KOPT-K1 (cell line): ENCODE results near the gene ZFPM1.
"Not testable (repeated sequence)": the region's sequence is repeated elsewhere in the genome, so short reads cannot be mapped to it uniquely, and the experiment has no call there.

ENCODE experiments used
- H3K27ac ChIP-seq: fragments of 200-600 bp; sonication (generic); 2 replicates; pipeline ENCODE4 v1.5.1; 2016; ENCODE audit warnings: antibody characterized with exemption, mild to moderate bottlenecking, low read depth, low read length; ENCODE audit not compliant: poor library complexity, severe bottlenecking
- H3K36me3 ChIP-seq: fragments of 200-600 bp; sonication (generic); 2 replicates; pipeline ENCODE4 v1.5.1; 2017; ENCODE audit warnings: antibody characterized with exemption, mild to moderate bottlenecking, low read length, moderate library complexity; ENCODE audit not compliant: insufficient read depth
- H3K9me3 ChIP-seq: fragments of 200-600 bp; sonication (generic); 2 replicates; pipeline ENCODE4 v1.5.1; 2017; ENCODE audit warnings: antibody characterized with exemption, low read length, mild to moderate bottlenecking; ENCODE audit not compliant: insufficient read depth, poor library complexity, severe bottlenecking

ZFPM1 gene

DNA sequence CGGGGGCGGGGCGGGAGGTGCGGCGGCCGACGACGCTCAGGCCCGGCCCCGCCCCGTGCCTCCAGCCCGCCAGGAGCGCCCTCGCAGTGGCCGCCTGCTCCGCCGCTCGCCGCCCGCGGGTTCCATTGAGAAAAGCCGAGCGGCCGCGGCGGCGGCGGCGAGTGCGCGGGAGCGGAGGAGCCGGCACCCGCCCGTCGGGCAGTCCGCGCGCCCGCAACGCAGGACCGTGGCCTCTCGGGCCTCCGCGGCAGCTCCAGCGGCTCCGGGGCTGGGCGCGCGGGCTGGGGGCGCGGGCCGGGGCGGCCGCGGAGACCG lies at the start of gene ZFPM1:
Gene ZFPM1 (plus strand): TSS at position 64 of the 315 bp plus-strand sequence. CDS start 359 bp downstream, outside the sequence.
- Histone ChIP-seq H3K9me3 (no peaks in the 10 kb centered on the region), H3K36me3 (no peaks in the 10 kb centered on the region), H3K27ac (peak within 1 kb of the TSS; percentile 34)

DNA sequence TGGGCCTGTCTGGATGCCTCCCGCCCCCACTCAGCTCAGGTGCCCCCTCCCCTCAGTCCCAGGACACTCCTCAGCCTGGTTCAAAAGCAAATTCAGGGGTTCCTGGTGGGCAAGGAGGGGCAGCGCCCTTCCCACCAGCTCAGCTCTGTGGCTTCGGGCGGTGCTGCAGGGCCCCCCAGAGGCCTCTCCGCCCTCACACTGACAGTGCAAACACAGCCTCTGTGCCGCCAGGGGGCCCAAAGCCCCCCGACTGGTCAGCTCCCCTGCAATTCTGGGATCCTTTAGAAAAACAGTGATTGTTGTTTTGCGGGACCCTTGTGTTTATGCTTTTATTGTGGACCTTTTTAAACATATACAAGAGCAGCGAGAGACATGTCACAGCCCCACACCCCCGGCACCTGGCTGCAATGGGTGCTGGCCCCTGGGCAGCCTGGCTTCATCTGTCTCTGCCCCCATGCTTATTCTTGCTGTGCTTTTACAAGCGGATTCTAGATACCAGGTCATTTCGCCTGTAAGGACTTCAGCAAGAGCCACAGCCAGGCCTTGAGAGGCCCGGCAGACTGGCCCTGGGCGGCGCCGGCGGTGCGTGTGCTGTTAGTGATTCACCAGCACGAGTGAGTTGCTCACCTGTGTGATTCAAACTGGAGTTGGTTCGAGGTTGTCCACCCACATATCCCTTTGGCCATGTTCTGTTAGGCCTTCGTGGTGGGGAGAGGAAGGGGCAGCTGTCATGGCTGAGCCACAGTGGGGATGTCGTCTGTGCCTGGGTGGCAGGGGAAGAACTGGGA lies 49.1 kb upstream of the ZFPM1 start:
- Histone ChIP-seq H3K27ac (no peak overlapping the region), H3K36me3 (no peaks in the 10 kb centered on the region), H3K9me3 (peaks cover 2% of the 10 kb centered on the region)

DNA sequence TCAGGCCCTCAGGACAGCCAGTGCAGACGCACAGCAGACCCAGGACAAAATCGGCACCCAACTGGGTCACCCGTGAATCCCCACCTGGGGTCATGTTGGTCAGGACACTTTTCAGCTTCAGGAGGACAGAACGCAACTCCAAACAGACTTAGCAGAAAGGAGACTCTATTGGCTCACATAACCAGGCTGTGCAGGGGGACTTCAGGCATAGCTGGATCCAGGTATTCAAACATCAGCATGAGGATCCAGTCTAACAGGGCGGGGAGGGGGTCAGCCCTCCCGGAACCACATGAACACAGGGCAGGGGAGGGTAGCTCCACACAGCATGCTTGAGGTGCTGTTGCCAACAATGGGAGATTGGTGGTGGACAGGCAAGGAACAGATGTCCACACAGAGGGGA lies 48.3 kb upstream of the ZFPM1 start:
- Histone ChIP-seq H3K9me3 (no peaks in the 10 kb centered on the region), H3K36me3 (no peaks in the 10 kb centered on the region), H3K27ac (no peak overlapping the region)

DNA sequence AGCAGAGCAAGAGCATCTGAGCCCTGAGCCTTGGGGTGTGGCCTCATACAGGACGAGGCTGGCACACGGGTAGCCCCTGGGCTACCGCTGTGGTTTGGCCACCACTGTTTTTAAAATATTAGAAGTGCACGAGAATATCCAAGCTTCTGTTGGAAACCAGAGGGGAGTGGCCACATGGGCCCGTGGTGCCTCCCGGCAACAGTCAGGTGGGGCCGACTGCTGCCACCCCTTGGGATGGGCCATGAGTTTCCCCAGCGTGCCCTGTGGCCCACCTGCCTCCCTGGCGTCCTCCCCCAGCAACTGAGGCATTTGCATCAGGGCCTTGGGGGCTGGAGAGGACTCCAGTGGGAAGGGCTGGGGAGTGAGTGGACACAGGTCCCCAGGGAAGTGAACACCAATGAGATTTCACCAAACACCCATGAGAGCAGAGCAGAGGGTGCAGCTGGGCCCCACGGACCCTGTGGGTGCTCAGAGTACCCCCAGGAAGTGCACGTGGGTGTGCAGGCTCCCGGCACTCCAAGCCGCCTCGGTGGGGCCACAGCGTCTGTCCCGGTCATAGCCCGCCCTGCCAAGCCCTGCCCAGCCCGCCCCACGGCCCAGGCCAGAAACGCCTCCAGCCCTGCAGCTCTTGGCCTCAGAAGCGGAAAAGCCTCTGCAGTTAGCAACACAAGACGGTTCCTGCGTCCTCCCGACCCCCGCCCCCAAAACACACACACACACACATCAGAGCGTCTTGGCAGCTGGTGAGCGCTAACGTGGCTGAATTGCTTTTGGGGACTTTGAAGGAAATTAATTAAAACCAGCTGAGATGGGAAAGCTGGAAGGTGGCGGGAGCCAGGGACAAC lies 47.6 kb upstream of the ZFPM1 start:
- no peaks in the 10 kb centered on the region for H3K36me3 ChIP-seq
- no peak overlapping the region for H3K27ac ChIP-seq
- no peaks in the 10 kb centered on the region for H3K9me3 ChIP-seq

DNA sequence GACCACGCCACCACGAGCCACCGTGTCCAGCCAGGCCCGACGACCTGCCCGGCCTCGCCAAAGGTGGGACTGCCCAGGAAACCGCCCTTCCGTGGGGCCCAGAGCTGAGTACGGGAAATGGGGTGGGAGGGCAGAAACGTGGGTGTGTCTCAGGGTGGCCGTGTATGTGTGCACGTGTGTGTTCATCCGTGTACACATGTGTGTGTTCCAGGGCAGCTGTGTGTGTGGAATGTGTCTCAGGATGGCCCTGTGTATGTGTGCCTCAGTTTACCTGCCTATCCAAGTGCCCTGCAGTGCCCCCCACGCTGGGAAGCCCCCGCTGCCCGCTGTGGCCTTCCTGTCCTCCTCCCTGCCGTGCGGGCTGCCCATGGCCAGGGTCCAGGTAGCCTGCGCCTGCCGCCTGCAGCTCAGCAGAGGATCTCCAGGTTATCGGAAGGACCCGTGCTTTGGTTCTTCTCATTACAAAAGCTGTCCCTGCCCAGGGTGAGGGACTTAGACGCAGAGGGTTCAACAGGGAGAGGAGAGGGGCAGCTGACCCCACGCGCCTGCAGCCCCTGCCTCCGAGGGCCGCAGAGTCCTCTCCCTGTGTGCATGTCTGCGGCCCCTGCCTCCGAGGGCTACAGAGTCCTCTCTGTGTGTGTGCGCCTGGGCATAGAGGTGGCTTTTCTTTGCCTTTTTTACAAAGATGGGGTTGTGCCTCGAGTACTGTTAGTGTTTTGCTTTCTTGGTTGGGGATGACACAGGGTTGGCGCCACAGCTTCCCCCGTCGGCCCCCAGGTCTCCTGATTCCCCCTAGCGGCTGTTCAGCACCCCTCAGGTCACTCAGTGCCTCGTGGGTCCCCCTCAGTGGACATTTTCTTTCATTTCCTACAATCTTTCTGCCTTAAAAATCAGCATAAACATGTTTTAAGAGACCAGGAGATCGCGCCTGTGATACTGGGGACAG lies 46.7 kb upstream of the ZFPM1 start:
- H3K27ac ChIP-seq: no peak overlapping the region
- H3K36me3 ChIP-seq: no peaks in the 10 kb centered on the region
- H3K9me3 ChIP-seq: no peaks in the 10 kb centered on the region

DNA sequence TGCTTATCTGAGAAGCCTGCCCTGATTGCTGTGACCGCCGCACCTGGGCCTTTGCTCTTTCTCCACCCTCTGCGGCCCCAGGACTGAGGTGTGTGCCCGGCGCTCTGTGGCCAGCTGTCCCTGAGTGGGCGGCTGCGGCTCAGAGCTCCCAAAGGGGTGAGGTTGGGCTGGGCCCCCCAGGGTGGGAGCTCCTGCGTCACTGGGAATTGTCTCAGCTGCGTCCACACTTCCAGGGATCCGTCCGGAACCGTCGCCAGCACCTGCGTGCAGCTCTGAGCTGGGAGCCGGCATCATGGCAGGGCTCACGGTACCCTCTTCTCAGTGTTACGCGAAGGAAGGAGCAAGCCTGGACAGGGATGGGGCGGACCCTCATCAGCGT lies 46.0 kb upstream of the ZFPM1 start:
- Histone ChIP-seq H3K27ac (no peak overlapping the region), H3K36me3 (no peaks in the 10 kb centered on the region), H3K9me3 (no peaks in the 10 kb centered on the region)

- H3K36me3 ChIP-seq: no peaks in the 10 kb centered on the region
- H3K27ac ChIP-seq: no peak overlapping the region
- no peaks in the 10 kb centered on the region for H3K9me3 ChIP-seq
Observed at GRCh38 chr16:88407807-88408206, 45.3 kb upstream of the ZFPM1 start.

DNA sequence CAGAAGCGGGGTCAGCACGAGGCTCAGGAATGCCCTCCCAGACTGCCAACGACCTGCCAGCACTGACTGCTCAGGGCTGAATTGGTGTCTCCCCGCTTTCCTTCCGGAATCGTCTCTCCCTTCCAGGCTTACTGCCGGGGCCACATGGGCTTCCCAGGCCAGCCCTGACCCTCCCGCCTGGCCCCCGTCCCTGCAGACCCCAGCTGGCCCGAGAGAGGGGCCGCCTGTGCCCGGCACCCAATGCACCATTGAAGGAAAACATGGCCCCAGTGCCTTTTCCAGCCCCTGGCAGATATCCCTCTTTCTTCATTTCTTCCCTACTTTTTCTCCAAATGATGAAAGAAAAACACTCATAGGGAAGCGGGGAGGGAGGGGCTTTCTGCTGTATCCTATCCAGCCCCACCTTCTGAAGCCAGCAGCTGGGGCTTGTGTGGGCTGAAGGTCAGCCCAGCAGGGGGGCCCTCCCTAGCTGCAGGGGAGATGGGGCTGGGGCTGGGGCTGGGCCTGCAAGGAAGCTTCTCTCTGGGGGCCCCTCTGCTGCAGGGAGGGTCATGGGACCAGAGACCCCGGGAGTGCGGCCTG lies 44.4 kb upstream of the ZFPM1 start:
- H3K27ac ChIP-seq: no peak overlapping the region
- no peaks in the 10 kb centered on the region for H3K36me3 ChIP-seq
- H3K9me3 ChIP-seq: no peaks in the 10 kb centered on the region

DNA sequence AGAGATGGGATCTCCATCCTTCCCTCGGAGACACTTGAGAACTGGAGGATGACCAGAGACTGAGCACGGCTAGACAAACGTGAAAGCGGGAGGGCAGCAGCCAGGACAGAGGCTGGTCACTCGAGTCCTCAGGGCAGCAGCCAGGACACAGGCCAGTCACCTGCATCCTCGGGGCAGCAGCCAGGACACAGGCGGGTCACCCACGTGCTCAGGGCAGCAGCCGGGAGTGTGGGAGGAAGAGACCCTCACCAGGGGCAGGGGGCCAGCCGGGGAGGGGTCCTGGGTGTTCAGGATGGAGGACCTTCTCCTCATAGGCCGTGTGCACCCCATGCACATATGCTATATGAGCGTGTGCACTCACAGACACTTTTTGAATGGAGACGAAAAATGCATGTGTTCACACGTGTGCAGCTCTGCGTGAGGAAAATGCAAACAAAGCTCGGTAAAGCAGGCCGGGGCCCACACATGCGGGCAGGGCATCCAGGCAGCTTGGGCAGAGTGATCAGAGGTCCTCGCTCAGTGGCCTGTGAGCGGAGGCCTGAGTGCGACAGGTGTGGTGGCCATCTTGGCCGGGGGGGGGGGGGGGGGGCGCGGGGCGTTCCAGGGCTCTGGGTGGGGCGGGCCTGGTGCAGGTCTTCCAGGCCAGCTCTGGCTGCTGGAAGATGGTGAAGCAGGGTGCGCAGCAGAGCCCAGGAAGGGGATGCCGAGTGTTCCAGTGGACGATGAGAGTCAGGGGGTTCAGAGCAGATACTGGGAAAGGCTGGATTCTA lies 43.6 kb upstream of the ZFPM1 start:
- H3K27ac ChIP-seq: no peak overlapping the region
- no peaks in the 10 kb centered on the region for H3K9me3 ChIP-seq
- no peaks in the 10 kb centered on the region for H3K36me3 ChIP-seq

- not testable (repeated sequence) for H3K36me3 ChIP-seq, H3K9me3 ChIP-seq, H3K27ac ChIP-seq
Observed at GRCh38 chr16:88410297-88410968, 42.6 kb upstream of the ZFPM1 start.

GRCh38 chr16:88411951-88412576 lies 41.0 kb upstream of the ZFPM1 start:
- Histone ChIP-seq H3K27ac (no peak overlapping the region), H3K36me3 (no peaks in the 10 kb centered on the region), H3K9me3 (no peaks in the 10 kb centered on the region)

DNA sequence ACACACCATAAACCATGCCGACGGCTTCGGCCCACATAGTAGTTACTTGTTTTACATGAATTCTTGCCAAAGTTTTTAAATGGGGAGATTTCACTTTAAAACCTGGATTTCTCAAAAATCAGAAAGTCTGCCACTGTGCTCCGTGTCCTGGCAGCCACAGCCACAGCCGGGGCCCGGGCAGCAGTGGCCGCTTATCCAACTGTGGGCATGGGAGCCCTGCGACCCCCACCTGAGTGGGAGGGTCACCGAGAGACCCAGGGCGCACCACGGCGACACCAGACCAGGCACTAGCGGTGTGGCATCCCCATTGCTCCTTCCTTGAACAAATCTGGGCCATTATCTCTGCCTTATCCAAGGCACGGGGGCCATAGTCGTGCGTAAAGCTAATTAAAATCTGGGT lies 40.3 kb upstream of the ZFPM1 start:
- no peaks in the 10 kb centered on the region for H3K36me3 ChIP-seq
- H3K27ac ChIP-seq: no peak overlapping the region
- no peaks in the 10 kb centered on the region for H3K9me3 ChIP-seq

GRCh38 chr16:88413231-88413630 lies 39.8 kb upstream of the ZFPM1 start:
- no peaks in the 10 kb centered on the region for H3K36me3 ChIP-seq
- H3K9me3 ChIP-seq: no peaks in the 10 kb centered on the region
- H3K27ac ChIP-seq: no peak overlapping the region
